GM18951 (cell line): Measurements from ENCODE around the gene PIF1.

ENCODE experiments used
- POLR2A ChIP-seq: IDR thresholded peaks from 4 replicates; pipeline ENCODE4 v1.6.1; 2011; ENCODE audit warnings: mild to moderate bottlenecking; ENCODE audit not compliant: insufficient read length, insufficient read depth; ENCODE audit errors: extremely low read depth
- in situ Hi-C: fragments of 300-500 bp; cut with MboI; formaldehyde crosslinking; loops from one replicate; pipeline ENCODE4 v1.12.0; 2022; ENCODE audit warnings: low sequenced_read_pairs, mixed read lengths, inconsistent platforms; ENCODE audit not compliant: unreplicated experiment

The PIF1 gene

GRCh38 chr15:64825431-64826294 is at the start of gene PIF1:
Gene PIF1 (minus strand): TSS chr15:64825647. CDS start chr15:64824335, 1,312 bp downstream.
- in situ Hi-C loops, result no loop called here
- peak; percentile 84 for TF ChIP-seq POLR2A

GRCh38 chr15:64870353-64870752 is 44.9 kb upstream of the PIF1 start:
- in situ Hi-C loops, result no loop called here
- TF ChIP-seq POLR2A, result no peak

- in situ Hi-C loops, result no loop called here
- no peak for TF ChIP-seq POLR2A
Measured at GRCh38 chr15:64869501-64869900, 44.1 kb upstream of the PIF1 start.

- in situ Hi-C loops, result no loop called here
- no peak for TF ChIP-seq POLR2A
Measured at GRCh38 chr15:64865998-64866520, 40.6 kb upstream of the PIF1 start.

- no peak for TF ChIP-seq POLR2A
- in situ Hi-C loops, result no loop called here
Measured at GRCh38 chr15:64865126-64865997, 39.9 kb upstream of the PIF1 start.

- in situ Hi-C loops, result no loop called here
Measured at GRCh38 chr15:64864068-64864467, 38.6 kb upstream of the PIF1 start.

GRCh38 chr15:64862408-64862807 is 37.0 kb upstream of the PIF1 start:
- in situ Hi-C loops, result no loop called here
- no peak for TF ChIP-seq POLR2A

More at GRCh38 chr15:64864068-64864467, 38.6 kb upstream of the PIF1 start:
- no peak for TF ChIP-seq POLR2A

- no peak for TF ChIP-seq POLR2A
- in situ Hi-C loops, result no loop called here
Measured at GRCh38 chr15:64861960-64862359, 36.5 kb upstream of the PIF1 start.

GRCh38 chr15:64861331-64861730 is 35.9 kb upstream of the PIF1 start:
- in situ Hi-C loops, result no loop called here
- no peak for TF ChIP-seq POLR2A

- in situ Hi-C loops, result no loop called here
- no peak for TF ChIP-seq POLR2A
Measured at GRCh38 chr15:64859226-64859625, 33.8 kb upstream of the PIF1 start.

- in situ Hi-C loops, result no loop called here
- no peak for TF ChIP-seq POLR2A
Measured at GRCh38 chr15:64858021-64858575, 32.7 kb upstream of the PIF1 start.

- in situ Hi-C loops, result no loop called here
- no peak for TF ChIP-seq POLR2A
Measured at GRCh38 chr15:64857421-64857820, 32.0 kb upstream of the PIF1 start.
